Ureter (tissue), 1 donor: ENCODE results near the gene NACAD. TPM values are rescaled to one million over a fixed set of nuclear protein-coding genes. Genes with fewer than 3 reads are reported as not detected.

ENCODE experiments used
- DNase-seq: peaks from one replicate; pipeline ENCODE4 v3.0.0-alpha.2; 2020; ENCODE audit warnings: low spot score
- total RNA-seq: library from RNA; stranded (reverse); gene quantifications from one replicate; pipeline ENCODE4 v1.2.4, GENCODE V29; 2023
- donor health status: DM: yes; HTN: yes; CAD: no.

Gene NACAD
- total RNA-seq, 1 donor from 2014 or later: 5.7 TPM

GRCh38 chr7:45092100-45092930 is 3.5 kb upstream of the NACAD start:
- no peak for DNase-seq

- DNase-seq: peak; percentile 69
Measured at GRCh38 chr7:45089341-45089891, 647 bp upstream of the NACAD start.

GRCh38 chr7:45088146-45088701 is 545 bp downstream of the NACAD start:
- DNase-seq: no peak

- no peak for DNase-seq
Measured at GRCh38 chr7:45087301-45088145, 1.2 kb downstream of the NACAD start.

- DNase-seq: no peak
Measured at GRCh38 chr7:45086331-45087065, 2.3 kb downstream of the NACAD start.

GRCh38 chr7:45085619-45086200 is 3.1 kb downstream of the NACAD start:
- DNase-seq: no peak

GRCh38 chr7:45084901-45085618 is 3.7 kb downstream of the NACAD start:
- no peak for DNase-seq

GRCh38 chr7:45084336-45084735 is 4.4 kb downstream of the NACAD start:
- DNase-seq: no peak

- DNase-seq: no peak
Measured at GRCh38 chr7:45082831-45083331, 5.9 kb downstream of the NACAD start.

GRCh38 chr7:45082031-45082830 is 6.5 kb downstream of the NACAD start:
- no peak for DNase-seq

GRCh38 chr7:45081670-45081974 is 7.1 kb downstream of the NACAD start:
- no peak for DNase-seq

GRCh38 chr7:45080958-45081669 is 7.7 kb downstream of the NACAD start:
- DNase-seq: no peak

GRCh38 chr7:45080265-45080957 is 8.4 kb downstream of the NACAD start:
- no peak for DNase-seq

GRCh38 chr7:45078125-45078681 is 10.6 kb downstream of the NACAD start:
- no peak for DNase-seq

GRCh38 chr7:45077579-45077978 is 11.2 kb downstream of the NACAD start:
- no peak for DNase-seq

GRCh38 chr7:45076946-45077345 is 11.8 kb downstream of the NACAD start:
- DNase-seq: no peak

GRCh38 chr7:45075871-45076796 is 12.6 kb downstream of the NACAD start:
- no peak for DNase-seq
